PFSK-1 (cell line): Measurements from ENCODE around the gene CLASP2.

ENCODE experiments used
- POLR2AphosphoS5 ChIP-seq: IDR thresholded peaks from 2 replicates; pipeline ENCODE4 v1.6.1; 2012; ENCODE audit warnings: low read depth, mild to moderate bottlenecking, control low read depth, low read length, moderate library complexity
- REST ChIP-seq, 2 experiments: IDR thresholded peaks; 2 replicates each; pipeline versions ENCODE4 v1.6.1 to v1.8.0; 2011 to 2012; ENCODE audit warnings: low read depth in 2 of 2, low read length in 2 of 2, control low read depth in 1 of 2, inconsistent platforms in 1 of 2, mild to moderate bottlenecking in 1 of 2, moderate library complexity in 1 of 2; ENCODE audit not compliant: insufficient read depth in 1 of 2
- TAF1 ChIP-seq: IDR thresholded peaks from 2 replicates; pipeline ENCODE4 v1.6.1; 2012; ENCODE audit warnings: low read length, control low read depth, borderline replicate concordance; ENCODE audit not compliant: insufficient read depth

- no peak for TF ChIP-seq TAF1
- TF ChIP-seq POLR2AphosphoS5, result no peak
- no peak for TF ChIP-seq REST (IDR thresholded peaks at IDR 0.05; ENCODE audit: insufficient read depth in 1 of 2, low read depth in 2 of 2, low read length in 2 of 2)
Measured at GRCh38 chr3:33645060-33645647, 72.9 kb downstream of the CLASP2 start.
